Glutamatergic neuron (in vitro differentiated cells): ENCODE measurements around the gene TSC22D2. TPM values are rescaled to one million over a fixed set of nuclear protein-coding genes. Genes with fewer than 3 reads are reported as not detected.
"Not testable (repeated sequence)": the region's sequence is repeated elsewhere in the genome, so short reads cannot be mapped to it uniquely, and the experiment has no call there.

Experiments used
- DNase-seq: peaks from one replicate; pipeline ENCODE4 v3.0.0; 2022
- H3K27ac Mint-ChIP-seq: one replicate; pipeline ENCODE4 v1.8.0; 2020; ENCODE audit warnings: mild to moderate bottlenecking, mixed read lengths, inconsistent platforms; ENCODE audit not compliant: unreplicated experiment
- H3K27me3 Mint-ChIP-seq: one replicate; pipeline ENCODE4 v1.8.0; 2020; ENCODE audit warnings: mild to moderate bottlenecking, moderate library complexity, mixed read lengths, inconsistent platforms; ENCODE audit not compliant: unreplicated experiment
- H3K36me3 Mint-ChIP-seq: one replicate; pipeline ENCODE4 v1.8.0; 2020; ENCODE audit warnings: mild to moderate bottlenecking, mixed read lengths, inconsistent platforms; ENCODE audit not compliant: unreplicated experiment
- H3K4me1 Mint-ChIP-seq: one replicate; pipeline ENCODE4 v1.8.0; 2020; ENCODE audit warnings: mild to moderate bottlenecking, low read depth, mixed read lengths, inconsistent platforms; ENCODE audit not compliant: unreplicated experiment
- H3K4me3 Mint-ChIP-seq: one replicate; pipeline ENCODE4 v1.8.0; 2020; ENCODE audit warnings: mild to moderate bottlenecking, mixed read lengths, inconsistent platforms; ENCODE audit not compliant: unreplicated experiment
- H3K9me3 Mint-ChIP-seq: one replicate; pipeline ENCODE4 v1.8.0; 2020; ENCODE audit warnings: mild to moderate bottlenecking, moderate library complexity, mixed read lengths, inconsistent platforms; ENCODE audit not compliant: unreplicated experiment
- CTCF ChIP-seq: fragments of 200-600 bp; sonication (generic); IDR thresholded peaks from one replicate; pipeline ENCODE4 v1.5.0; 2021; ENCODE audit not compliant: partially characterized antibody, unreplicated experiment
- total RNA-seq: library from RNA; stranded (reverse); fragmentation: NEBNext Ultra II Directional; extraction: Animal tissue kit (Norgen Biotek cat#: 25700); gene quantifications from one replicate; pipeline ENCODE4 v1.2.1, GENCODE V29; 2021; ENCODE audit not compliant: unreplicated experiment

The TSC22D2 gene
- total RNA-seq, 1 donor from 2014 or later, result 87.3 TPM

- Mint-ChIP-seq H3K36me3 (no peaks in the 10 kb centered on the region), H3K9me3 (peaks cover 3% of the 10 kb centered on the region), H3K27me3 (no peaks in the 10 kb centered on the region), H3K4me1 (no peaks in the 10 kb centered on the region), H3K4me3 (no peak overlapping the region), H3K27ac (no peak overlapping the region)
- TF ChIP-seq CTCF, result no peak
- no peak for DNase-seq
Observed at GRCh38 chr3:150469931-150470740, 62.0 kb downstream of the TSC22D2 start.

- H3K36me3 Mint-ChIP-seq, result no peaks in the 10 kb centered on the region
- no peaks in the 10 kb centered on the region for H3K4me1 Mint-ChIP-seq
- H3K27me3 Mint-ChIP-seq, result no peaks in the 10 kb centered on the region
- H3K27ac Mint-ChIP-seq, result no peak overlapping the region
- no peak overlapping the region for H3K4me3 Mint-ChIP-seq
- no peak for TF ChIP-seq CTCF
- no peaks in the 10 kb centered on the region for H3K9me3 Mint-ChIP-seq
- no peak for DNase-seq
Observed at GRCh38 chr3:150472421-150472820, 64.3 kb downstream of the TSC22D2 start.

- DNase-seq, H3K27ac Mint-ChIP-seq, H3K4me3 Mint-ChIP-seq, H3K27me3 Mint-ChIP-seq, H3K9me3 Mint-ChIP-seq, H3K36me3 Mint-ChIP-seq, H3K4me1 Mint-ChIP-seq: not testable (repeated sequence)
Observed at GRCh38 chr3:150473161-150473560, 65.1 kb downstream of the TSC22D2 start.

- Mint-ChIP-seq H3K9me3 (peaks cover 5% of the 10 kb centered on the region), H3K36me3 (peaks cover 14% of the 10 kb centered on the region), H3K4me3 (no peak overlapping the region), H3K4me1 (no peaks in the 10 kb centered on the region), H3K27me3 (no peaks in the 10 kb centered on the region), H3K27ac (no peak overlapping the region)
- no peak for DNase-seq
- no peak for TF ChIP-seq CTCF
Observed at GRCh38 chr3:150479370-150479769, 71.3 kb downstream of the TSC22D2 start.

GRCh38 chr3:150480877-150481276 lies 72.8 kb downstream of the TSC22D2 start:
- H3K4me1 Mint-ChIP-seq, result no peaks in the 10 kb centered on the region
- H3K9me3 Mint-ChIP-seq, result peaks cover 9% of the 10 kb centered on the region
- no peak overlapping the region for H3K27ac Mint-ChIP-seq
- peaks cover 18% of the 10 kb centered on the region for H3K36me3 Mint-ChIP-seq
- no peaks in the 10 kb centered on the region for H3K27me3 Mint-ChIP-seq
- H3K4me3 Mint-ChIP-seq, result no peak overlapping the region
- TF ChIP-seq CTCF, result no peak
- DNase-seq, result no peak
